ENCODE results near the gene KLRF1. TPM values are rescaled to one million over a fixed set of nuclear protein-coding genes. Genes with fewer than 3 reads are reported as not detected.

KLRF1 gene
- total RNA-seq, 1 donor = 0.43 TPM

DNA sequence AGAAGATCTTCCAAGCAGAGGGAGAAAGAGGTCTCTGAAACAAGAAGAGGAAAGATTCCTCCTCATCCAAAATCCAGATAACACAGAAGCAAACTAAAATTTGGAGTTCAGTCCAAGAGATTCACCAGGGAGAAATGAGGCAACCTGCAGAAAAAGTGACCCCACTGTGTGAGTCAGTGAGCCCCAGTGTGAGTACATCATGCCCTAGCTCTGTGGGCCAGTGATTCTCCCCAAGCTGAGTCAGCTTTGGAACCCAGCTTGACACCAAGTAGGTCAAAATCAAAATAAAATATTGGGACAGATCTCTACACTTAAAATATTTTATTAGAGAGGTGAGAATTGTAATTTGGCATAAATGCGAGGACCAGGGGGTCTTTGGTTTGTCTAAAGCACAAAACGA lies 24.6 kb downstream of the KLRF1 start:
- H3K4me3 ChIP-seq (ENCODE audit: low read depth, low read length) = no peak overlapping the region
- DNase-seq (ENCODE audit: low read depth) = no peak
- TF ChIP-seq, protein P1, sequence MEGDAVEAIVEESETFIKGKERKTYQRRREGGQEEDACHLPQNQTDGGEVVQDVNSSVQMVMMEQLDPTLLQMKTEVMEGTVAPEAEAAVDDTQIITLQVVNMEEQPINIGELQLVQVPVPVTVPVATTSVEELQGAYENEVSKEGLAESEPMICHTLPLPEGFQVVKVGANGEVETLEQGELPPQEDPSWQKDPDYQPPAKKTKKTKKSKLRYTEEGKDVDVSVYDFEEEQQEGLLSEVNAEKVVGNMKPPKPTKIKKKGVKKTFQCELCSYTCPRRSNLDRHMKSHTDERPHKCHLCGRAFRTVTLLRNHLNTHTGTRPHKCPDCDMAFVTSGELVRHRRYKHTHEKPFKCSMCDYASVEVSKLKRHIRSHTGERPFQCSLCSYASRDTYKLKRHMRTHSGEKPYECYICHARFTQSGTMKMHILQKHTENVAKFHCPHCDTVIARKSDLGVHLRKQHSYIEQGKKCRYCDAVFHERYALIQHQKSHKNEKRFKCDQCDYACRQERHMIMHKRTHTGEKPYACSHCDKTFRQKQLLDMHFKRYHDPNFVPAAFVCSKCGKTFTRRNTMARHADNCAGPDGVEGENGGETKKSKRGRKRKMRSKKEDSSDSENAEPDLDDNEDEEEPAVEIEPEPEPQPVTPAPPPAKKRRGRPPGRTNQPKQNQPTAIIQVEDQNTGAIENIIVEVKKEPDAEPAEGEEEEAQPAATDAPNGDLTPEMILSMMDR (IDR thresholded peaks at IDR 0.05; ENCODE audit: insufficient read depth, low read depth, low read length) = no peak

DNA sequence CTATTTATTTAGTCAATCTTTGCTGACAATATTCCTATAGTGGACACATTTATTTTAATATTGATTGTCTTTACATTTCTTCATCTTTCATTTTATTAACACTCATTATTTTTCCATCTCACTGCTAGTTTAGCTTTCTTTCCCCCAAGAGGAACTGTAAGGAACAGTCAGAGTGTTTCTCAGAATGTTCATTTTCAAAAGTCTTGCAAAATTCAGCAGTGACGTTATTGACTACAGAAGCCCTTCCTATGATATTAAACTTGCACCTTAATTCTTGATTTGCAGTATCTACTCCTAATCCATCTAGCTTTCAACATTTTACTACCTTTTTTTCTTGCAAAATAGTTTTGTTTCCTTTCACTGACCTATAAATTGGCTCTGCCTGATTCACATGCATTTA lies 28.9 kb downstream of the KLRF1 start:
- TF ChIP-seq, protein P1 (IDR thresholded peaks at IDR 0.05; ENCODE audit: insufficient read depth, low read depth, low read length) = no peak

DNA sequence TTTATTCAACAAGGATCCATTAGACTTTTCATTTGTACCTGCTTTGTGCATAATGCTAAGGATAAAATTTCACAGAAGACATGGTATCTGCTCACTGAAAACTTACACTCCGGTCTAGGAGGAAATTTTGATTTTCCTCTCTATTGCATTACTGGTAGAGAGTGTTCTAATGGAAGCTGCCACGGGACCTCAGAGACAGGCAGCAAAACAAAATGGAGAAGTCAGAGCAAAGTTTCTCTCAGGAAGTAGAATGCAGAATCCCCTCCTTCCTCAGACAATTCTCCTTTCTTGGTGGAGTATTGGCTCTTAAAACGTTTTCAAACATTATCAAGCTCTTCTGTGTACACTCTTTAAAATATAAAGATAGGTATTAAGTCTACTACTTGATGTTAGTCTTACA lies 29.6 kb downstream of the KLRF1 start:
- TF ChIP-seq, protein P1 (IDR thresholded peaks at IDR 0.05; ENCODE audit: insufficient read depth, low read depth, low read length) = no peak
- no peak overlapping the region for H3K4me3 ChIP-seq (ENCODE audit: low read depth, low read length)
- no peak for DNase-seq (ENCODE audit: low read depth)

More for the DNA sequence above, 28.9 kb downstream of the KLRF1 start:
- no peak for DNase-seq (ENCODE audit: low read depth)
- no peak overlapping the region for H3K4me3 ChIP-seq (ENCODE audit: low read depth, low read length)

DNA sequence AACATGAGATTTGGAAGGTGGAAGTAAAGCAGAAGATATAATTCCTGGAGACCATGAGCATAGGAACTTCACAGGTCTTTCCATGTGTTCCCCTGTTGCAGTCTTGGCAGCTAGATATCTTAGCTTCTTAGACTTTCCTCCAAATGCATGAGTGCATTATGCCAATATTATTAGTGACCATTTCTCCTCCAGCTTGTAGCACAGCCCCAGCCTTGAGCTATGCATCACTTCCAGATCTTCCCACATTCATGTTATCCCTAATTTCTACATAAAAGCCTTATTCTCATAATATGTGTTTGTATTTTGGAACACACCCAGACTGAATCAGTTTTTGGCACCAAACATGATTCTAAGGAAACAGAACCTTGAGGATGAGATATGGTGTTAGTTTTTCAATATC lies 30.9 kb downstream of the KLRF1 start:
- no peak overlapping the region for H3K4me3 ChIP-seq (ENCODE audit: low read depth, low read length)
- TF ChIP-seq, protein P1 (IDR thresholded peaks at IDR 0.05; ENCODE audit: insufficient read depth, low read depth, low read length) = no peak
- DNase-seq (ENCODE audit: low read depth) = no peak

DNA sequence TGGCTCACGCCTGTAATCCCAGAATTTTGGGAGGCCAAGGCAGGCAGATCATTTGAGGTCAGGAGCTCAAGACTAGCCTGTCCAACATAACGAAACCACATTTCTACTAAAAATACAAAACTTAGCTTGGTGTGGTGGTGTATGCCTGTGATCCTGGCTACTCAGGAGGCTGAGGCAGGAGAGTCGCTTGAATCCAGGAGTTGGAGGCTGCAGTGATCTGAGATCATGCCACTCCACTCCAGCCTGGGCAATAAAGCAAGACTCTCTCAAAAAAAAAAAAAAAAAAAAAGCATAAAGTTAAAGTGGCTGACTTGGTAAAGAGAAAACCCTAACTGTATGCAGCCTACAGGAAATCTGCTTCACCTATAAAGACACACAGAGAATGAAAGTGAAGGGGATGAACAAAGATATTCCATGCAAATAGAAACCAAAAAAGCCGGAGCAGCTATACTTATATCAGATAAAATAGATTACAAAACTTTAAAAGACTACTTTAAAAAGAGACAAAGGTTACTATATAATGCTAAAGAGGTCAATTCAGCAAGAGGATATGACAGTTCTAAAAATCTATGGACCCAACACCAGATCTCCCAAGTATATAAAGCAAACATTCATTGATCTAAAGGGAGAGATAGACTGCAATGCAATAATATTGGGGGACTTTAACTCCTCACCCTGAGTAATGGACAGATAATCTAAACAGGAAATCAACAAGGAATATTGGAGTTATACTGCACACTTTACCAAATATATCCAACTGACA lies 37.8 kb downstream of the KLRF1 start:
- peak overlapping the region; percentile 67 for H3K4me3 ChIP-seq (ENCODE audit: low read depth, low read length)
- DNase-seq (ENCODE audit: low read depth) = peak; percentile 43
- TF ChIP-seq, protein P1 (IDR thresholded peaks at IDR 0.05; ENCODE audit: insufficient read depth, low read depth, low read length) = no peak

DNA sequence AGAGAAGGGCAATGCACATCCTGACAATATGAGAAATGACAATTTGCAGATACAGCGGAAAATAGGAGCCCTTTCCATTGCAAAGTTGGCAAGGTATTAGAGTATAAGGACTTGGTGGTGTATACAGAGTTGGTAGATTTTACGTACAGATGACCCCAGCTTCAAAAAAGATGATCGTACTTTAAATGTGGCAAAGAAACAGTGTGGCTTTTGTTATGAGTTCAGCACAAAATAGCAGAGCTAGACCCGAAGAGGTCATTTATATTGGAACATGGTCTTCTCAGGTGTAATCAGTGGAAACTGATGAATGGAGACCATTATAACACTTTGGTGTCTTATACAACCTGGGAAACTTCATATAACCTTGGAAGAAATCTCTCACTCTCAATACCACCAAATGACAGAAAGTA lies 39.6 kb downstream of the KLRF1 start:
- TF ChIP-seq, protein P1 (IDR thresholded peaks at IDR 0.05; ENCODE audit: insufficient read depth, low read depth, low read length) = no peak
- H3K4me3 ChIP-seq (ENCODE audit: low read depth, low read length) = peak overlapping the region; percentile 67
- DNase-seq (ENCODE audit: low read depth) = no peak

DNA sequence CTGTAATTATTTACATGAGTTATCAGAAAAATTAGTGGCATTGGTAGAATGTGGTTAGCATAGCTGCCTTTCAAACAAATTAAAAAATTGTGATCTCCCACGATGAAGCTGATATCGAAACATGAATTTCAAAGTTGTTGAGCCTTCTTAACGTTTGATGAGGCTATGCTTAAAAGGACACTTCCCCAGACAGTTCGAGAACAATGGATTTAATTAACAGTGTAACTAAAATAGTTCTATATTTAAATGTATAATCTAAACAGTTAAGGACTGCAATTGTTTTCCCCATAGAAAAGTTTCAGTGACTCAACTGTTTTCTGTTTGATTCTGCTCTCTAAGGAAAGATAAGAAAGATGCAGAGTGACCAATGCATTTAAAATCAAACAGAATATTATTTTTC lies 40.2 kb downstream of the KLRF1 start:
- DNase-seq (ENCODE audit: low read depth) = peak; percentile 33
- TF ChIP-seq, protein P1 (IDR thresholded peaks at IDR 0.05; ENCODE audit: insufficient read depth, low read depth, low read length) = no peak
- peak overlapping the region; percentile 67 for H3K4me3 ChIP-seq (ENCODE audit: low read depth, low read length)
